ENCODE results near the gene TMC8.
"Not testable (repeated sequence)": the region's sequence is repeated elsewhere in the genome, so short reads cannot be mapped to it uniquely, and the experiment has no call there.

Gene TMC8, protein sequence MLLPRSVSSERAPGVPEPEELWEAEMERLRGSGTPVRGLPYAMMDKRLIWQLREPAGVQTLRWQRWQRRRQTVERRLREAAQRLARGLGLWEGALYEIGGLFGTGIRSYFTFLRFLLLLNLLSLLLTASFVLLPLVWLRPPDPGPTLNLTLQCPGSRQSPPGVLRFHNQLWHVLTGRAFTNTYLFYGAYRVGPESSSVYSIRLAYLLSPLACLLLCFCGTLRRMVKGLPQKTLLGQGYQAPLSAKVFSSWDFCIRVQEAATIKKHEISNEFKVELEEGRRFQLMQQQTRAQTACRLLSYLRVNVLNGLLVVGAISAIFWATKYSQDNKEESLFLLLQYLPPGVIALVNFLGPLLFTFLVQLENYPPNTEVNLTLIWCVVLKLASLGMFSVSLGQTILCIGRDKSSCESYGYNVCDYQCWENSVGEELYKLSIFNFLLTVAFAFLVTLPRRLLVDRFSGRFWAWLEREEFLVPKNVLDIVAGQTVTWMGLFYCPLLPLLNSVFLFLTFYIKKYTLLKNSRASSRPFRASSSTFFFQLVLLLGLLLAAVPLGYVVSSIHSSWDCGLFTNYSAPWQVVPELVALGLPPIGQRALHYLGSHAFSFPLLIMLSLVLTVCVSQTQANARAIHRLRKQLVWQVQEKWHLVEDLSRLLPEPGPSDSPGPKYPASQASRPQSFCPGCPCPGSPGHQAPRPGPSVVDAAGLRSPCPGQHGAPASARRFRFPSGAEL

DNA sequence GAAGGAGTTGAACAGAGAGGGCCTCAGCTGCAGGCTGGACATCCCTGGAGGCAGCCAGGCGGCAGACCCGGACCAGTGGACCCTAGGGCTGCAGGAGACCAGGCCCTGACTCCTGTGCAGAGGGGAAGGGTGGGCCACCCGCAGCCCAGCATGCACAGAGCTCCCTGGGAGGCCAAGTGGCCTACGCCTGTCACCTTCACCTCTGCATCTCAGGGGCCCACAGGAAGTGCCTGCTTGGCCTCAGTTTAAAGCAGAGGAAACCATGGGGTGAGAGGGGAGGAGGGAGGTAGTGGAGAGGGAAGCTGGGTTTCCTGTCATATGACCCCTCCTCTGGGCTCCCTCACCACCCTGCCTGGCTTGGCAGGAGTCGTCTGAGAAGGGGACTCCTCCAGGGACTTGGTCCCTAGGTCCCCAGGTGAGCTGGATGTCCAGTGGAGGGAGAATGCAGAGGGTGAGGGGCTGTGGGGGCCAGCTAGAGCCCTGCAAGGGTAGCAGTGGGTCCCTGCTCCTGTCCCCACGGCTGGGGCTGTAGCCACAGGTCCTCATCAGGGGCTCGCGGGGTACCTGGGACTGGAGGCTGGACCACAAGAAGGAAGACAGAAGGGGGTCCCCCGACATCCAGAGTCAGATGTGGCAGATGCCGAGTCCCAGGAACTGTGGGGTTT, at the start of gene TMC8:
TMC8 (plus strand) TSS at position 335 of the 665 bp plus-strand sequence. CDS start 818 bp downstream, outside the sequence.
- no peak for DNase-seq (ENCODE audit: low read depth)

DNA sequence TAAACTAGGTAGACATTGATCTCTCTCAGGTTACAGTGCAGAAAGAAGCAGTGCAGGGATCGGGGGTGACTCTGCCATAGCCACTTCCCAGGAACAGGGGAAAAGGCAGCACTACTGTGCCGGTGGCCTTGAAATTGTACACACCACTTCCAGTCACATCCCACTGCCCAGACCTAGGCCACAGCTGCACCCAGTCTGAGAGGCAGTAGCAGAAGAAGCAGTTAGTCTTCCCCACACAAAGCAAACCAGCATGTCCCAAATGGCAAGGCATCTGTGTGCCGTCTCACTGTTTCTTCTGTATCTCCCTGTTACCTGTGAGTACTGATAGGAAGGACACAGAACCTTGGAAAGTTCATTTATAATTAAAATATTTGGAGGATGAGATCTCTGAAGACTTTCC, 49.0 kb upstream of the TMC8 start:
- DNase-seq (ENCODE audit: low read depth) = no peak

DNA sequence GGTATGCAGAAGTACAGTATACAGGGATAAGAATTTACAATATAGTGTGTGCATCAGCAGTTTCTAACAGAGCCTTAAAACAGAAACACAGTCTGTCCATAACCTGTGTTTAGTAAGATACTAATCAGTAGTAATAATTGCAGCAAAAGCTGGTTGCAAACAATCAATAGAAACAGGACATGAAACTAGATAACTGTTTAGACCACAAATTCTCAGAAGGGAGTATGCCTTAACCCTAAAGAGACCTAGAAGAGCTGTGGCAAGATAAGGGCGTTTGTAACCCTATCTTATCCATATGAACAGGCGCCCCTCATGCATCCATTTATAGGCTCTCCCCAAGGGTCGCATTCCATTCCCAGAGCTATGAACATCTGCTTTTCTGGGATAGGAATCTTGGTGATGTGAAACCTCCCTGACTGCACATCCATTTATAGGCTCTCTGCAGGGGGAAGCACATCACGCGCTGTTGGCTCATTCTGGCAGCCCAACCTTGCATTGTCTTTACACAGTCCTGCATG, 48.2 kb upstream of the TMC8 start:
- not testable (repeated sequence) for DNase-seq (ENCODE audit: low read depth)

DNA sequence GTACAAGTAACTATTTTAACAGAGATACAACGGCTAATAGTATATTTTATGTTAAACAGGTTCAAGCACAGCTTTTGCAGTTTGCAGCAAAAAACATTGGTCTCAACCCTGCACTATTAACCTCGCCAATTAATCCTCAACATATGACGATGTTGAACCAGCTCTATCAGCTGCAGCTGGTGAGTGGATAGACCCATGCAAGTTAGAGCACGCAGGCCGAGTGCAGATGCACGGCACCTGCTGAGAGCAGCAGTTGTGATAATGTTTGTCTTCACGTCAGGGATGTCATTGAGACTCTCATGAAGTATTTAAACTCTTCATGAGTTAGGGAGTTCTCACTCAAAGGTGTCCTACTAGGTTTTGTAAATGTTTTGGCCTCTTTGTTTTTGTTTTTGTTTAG, 47.6 kb upstream of the TMC8 start:
- DNase-seq (ENCODE audit: low read depth) = no peak

DNA sequence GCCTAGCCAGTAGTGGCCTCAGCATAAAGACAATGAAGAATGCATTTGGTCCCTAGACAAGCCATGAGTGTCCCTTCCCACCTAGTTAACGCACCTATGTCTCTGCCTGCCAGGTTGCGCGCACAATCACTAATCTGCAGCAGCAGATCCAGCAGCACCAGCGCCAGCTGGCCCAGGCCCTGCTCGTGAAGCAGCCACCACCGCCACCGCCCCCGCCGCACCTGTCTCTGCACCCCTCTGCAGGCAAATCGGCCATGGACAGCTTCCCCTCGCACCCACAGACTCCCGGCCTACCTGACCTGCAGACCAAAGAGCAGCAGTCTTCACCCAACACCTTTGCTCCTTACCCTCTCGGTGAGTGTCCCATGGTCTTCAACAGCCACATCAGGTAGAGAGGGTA, 43.8 kb upstream of the TMC8 start:
- no peak for DNase-seq (ENCODE audit: low read depth)

DNA sequence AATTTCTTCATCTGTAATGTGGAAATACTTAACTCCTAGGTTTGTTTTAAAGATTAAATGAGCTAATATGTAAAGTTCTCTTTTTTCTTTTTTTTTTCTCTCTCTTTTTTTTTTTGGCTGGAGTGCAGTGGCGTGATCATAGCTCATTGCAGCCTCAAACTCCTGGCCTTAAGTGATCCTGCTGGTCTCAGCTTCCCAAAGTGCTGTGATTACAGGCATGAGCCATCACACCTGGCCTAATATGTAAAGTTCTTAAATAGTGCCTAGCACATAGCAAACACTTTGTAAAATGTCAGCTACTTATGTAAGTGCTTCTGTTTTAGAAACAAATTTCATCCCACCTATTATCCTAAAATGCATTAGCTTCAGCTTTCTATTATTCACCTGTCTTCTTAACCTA, 42.0 kb upstream of the TMC8 start:
- no peak for DNase-seq (ENCODE audit: low read depth)

DNA sequence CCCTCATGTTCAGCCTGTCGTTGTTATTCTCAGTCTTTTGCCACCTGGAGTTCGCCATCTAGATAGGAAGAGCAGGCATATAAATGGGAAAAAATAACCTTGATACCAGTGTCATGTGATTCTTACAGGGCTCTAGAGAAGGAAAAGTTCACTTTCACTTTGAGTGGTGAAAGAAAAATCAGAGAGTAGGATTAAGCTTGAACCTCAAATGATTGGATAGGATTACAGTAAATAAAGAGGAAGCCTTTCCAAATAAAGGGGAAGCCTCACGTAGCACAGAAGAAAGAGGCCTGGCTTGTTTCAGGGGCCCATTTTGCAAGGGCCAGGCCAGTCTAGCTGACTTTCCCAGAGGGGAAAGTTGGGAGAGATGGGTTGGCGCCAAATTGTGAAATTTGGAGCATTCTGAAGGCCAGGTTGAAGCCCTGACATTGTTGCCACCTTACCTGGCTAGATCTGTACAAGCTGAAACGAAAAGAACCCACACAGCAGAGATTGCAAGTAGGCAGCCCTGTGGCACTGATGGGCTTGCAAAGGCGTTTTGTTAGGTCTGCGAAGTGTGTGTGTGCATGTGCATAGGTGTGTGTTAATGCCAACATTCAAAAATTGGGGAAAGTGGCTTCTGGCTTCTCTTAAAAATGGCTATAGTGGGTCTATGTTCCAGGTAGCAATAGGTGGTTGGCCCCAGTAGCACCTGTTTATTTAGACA, 40.8 kb upstream of the TMC8 start:
- no peak for DNase-seq (ENCODE audit: low read depth)

DNA sequence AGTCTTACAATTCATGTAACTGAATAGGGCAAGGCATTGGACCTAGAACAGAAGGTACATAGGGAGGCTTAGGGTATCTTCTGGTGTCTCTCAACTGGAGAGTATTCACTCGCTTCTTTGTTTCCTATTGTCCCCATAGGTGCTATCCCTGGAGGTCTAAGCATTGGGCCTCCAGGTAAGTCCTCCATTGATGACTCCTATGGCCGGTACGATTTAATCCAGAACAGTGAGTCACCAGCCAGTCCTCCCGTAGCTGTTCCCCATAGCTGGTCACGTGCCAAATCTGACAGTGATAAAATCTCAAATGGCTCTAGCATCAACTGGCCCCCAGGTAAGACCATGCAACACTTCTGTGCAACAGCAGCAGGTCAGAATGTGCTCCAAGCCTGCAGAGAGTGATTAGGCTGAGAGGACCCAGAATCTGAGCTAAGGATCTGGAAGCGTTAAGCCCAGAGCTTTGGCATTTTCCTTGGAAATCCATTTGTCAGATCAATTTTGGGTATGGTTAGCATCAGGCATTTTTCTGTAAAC, 37.7 kb upstream of the TMC8 start:
- no peak for DNase-seq (ENCODE audit: low read depth)

DNA sequence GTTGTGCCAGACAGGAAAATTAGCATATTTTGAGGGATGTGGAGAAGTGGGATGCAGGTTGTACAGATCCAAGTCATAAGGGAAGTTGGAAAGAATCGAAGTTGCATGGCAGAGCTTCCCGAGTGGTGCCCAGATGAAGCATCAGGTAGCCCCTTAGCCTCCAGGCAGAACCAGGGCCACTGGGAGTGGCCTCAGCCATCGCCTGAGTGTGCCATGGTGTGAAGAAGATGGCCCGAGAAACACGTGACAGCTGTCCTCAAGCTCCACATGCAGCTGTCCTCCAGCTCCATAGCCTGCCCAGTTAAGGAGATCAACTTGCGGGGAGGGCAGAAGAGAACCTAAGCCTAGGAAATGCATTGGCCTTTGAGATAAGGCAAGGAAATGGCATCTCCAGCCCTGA, 35.5 kb upstream of the TMC8 start:
- DNase-seq (ENCODE audit: low read depth) = no peak

DNA sequence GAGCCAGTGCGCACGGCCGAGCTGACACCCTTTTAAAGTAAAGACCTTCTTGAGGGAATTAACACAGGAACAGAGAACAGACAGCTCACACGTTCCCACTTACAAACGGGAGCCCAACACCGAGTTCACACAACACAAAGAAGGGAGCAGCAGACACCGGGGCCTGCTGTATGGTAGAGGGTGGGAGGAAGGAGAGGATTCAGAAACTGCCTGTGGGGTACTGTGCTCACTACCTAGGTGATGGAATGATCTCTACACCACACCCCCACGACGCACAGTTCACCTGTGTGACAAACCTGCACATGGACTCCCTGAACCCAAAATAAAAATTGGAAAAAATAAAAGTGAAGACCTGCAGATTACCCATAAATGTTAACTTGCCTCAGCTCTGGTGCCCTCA, 34.5 kb upstream of the TMC8 start:
- no peak for DNase-seq (ENCODE audit: low read depth)

DNA sequence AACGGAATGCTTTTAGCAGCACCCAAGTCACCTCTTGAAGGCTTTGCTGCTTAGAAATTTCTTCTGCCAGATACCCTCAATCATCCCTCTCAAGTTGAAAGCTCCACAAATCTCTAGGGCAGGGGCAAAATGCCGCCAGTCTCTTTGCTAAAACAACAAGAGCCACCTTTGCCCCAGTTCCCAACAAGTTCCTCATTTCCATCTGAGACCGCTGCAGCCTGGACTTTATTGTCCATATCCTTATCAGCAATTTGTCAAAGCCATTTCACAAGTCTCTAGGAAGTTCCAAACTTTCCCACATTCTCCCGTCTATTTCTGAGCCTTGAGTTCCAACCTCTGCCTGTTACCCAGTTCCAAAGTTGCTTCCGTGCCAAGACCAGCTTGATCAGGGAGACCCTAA, 29.5 kb upstream of the TMC8 start:
- no peak for DNase-seq (ENCODE audit: low read depth)

DNA sequence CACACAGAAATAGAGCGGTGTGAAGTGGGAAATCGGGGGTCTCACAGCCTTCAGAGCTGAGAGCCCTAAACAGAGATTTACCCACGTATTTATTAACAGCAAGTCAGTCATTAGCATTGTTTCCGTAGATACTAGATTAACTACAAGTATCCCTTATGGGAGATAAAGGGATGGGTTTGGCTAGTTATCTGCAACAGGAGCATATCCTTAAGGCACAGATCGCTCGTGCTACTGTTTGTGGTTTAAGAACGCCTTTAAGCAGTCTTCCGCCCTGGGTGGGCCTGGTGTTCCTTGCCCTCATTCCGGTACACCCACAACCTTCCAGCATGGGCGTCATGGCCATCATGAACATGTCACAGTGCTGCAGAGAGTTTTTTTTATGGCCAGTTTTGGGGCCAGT, 29.0 kb upstream of the TMC8 start:
- no peak for DNase-seq (ENCODE audit: low read depth)

DNA sequence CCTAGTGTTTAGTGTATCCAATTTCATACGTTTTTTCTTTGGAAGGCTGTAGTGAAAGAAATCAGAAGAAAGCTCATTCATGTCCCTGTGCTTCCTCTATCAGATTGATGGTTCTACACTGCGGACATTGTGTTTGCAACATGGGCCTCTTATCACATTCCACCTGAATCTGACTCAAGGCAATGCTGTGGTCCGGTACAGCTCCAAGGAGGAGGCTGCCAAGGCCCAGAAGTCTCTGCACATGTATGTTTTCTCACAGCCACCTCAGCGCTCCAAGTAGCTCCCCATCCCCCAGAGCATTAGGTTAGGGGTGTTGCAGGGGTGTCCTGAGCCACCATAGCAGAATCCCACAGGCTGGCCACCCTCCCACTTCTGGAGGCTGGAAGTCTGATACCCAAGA, 27.3 kb upstream of the TMC8 start:
- no peak for DNase-seq (ENCODE audit: low read depth)

DNA sequence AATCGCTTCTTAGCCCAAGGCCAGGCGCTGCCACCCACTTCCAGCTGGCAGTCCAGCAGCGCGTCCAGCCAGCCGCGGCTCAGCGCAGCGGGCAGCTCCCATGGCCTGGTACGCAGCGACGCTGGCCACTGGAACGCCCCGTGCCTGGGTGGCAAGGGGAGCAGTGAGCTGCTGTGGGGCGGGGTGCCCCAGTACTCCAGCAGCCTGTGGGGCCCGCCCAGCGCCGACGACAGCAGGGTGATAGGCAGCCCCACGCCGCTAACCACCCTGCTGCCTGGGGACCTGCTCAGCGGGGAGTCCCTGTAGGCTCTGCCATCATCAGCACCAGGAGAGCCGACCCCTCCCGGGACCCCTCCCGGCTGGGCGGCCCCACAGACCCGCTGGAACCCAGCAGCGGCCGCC, 26.0 kb upstream of the TMC8 start:
- DNase-seq (ENCODE audit: low read depth) = no peak

DNA sequence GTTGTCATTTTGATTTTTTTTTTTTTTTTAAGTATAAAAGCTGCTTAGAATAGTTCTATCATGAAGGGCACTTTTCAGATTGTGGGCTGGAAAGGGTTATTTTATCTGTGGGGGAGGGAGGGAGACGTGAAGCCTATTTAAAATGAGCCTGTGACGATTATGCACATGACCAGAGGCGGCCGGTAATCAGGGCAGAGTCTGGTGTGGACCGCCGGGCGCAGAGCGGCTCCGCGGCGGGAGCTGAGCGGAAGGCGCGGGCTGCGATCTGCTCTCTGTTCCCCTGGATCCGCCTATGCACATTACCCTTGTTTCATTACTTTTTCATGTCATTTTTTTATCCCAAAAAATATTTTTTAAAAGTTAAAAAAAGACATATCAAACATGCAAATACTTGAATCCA, 25.5 kb upstream of the TMC8 start:
- DNase-seq (ENCODE audit: low read depth) = no peak

DNA sequence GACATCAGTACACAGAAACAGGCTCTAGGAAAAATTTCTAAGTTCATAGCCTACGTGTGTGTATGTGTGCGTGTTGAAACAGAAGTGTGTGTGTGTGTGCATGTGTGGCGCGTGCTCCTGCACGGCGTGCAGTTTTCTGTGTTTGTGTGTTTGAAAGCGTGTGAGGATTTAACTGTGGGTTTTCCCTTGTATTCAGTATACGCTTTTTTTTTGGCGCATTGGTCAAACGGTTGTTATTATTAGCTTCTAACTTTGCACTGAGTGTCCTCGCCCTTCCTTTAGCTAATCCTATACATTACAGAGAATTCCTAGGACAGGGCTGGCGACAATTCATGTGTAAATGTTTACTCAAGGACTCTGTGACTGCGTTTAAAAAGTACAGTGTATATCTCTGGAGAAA, 25.0 kb upstream of the TMC8 start:
- no peak for DNase-seq (ENCODE audit: low read depth)

DNA sequence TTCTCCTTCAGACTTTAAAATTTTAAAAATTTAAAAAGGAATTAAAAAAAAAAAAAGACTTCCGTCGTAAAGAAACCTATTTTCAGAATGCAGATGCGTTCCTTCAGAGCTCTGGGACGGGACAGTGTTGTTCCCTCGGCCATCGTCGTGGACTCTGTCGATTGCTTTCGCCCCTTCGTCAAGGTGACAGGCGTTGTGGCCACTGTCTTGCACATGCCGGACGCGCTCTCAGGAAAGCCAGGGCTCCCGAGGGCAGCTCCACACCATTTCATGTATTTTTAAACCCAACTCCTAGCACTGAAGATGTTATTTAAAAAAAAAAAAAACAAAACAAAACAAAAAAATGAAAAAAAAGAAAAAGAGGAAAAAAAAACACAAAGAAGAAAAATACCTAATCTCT, 24.4 kb upstream of the TMC8 start:
- no peak for DNase-seq (ENCODE audit: low read depth)

DNA sequence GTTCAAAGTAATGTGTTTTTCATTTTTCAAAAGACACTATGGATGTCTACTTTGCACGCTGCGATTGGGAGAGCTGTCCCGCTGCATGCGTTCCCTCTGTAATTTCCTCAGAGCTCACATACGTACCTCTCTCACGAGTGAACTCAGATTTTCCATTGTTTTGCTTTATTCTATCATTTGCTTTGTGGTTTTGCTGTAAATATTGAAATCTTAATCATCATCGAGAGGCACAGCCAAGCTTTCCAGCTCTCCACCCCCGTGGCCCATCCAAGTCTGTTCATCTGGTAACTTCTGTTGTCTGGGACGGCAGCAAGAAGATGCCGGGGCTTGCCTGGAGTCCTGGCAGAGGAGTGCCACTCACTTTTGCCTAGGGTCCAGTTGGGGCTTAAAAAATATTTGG, 23.1 kb upstream of the TMC8 start:
- no peak for DNase-seq (ENCODE audit: low read depth)

DNA sequence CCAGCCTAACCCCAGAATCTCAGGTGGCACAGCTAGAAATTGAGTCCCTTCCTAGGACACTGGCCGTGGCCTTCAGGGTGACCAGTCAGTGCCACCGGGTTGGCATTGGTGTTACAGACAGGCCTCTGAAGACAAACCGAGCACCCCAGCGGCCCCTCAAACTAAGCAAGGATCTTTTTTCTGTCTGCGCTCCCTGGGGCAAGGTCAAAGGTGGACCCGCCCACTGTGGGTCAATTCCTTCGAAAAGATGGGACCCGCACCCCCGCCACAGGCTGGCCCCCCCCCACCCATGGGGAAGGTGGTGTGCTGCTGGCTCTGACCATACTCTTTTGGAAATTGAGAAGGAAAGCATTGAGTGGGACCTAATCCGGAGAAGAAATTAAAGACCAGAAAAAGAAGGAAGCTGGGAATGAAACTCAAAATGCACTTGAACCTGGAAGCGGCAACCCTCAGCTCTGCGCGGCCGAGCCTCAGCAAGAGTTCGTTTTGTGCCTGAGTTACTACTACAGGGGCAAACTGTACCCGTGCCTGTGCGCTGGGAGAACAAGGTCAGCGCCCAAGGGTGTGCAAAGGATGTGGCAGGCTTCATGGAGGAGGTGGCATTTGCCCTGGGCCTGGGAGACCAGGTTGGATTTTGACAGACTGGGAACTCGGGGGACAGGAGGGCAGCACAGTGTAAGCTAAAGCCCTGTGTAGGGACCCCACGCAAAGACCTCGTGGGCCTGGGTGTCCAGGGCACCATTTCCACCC, 22.4 kb upstream of the TMC8 start:
- no peak for DNase-seq (ENCODE audit: low read depth)

DNA sequence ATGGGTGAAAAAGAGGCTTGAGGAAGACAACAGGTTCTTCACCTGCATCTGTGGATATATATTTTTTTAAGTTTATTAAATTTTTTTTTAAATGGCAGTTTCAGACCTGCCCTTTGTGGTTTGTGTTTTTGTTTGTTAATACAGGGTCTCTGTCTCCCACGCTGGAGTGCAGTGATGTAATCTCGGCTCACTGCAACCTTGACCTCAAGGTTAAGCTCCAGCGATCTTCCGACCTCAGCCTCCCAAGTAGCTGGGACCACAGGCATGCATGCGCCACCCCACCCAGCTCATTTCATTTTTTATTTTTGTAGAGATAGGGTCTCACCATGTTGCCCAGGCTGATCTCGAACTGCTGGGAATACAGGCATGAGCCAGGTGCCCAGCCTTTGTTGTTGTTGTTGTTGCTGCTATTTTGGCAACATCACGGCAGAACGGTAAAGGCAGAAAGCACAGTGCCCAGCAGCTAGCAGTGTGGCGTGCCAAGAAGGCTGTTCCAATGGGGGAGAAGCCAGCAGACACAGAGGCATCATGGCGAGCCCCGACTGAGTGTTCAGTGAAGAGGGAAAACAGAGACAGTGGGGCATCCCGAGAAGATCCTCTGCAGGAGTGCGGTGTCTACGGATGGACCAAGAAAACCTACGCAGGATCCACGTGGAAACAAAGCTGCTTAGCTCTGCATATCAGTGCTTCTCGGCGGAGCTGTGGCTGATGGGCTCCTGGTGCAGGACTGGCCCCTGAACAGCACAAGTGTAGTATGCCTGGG, 21.7 kb upstream of the TMC8 start:
- DNase-seq (ENCODE audit: low read depth) = no peak

DNA sequence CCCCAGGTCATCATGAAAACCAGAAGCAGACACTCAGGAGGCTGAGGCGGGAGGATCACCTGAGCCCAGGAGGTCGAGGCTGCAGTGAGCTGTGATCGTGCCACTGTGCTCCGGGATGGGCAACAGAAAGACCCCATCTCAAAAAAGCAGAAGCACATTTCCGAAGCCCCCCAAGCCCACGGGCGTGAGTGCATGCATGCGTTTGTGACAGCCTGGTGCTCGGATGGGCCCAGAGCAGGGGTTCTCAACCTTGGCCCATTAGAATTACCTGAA, 21.1 kb upstream of the TMC8 start:
- DNase-seq (ENCODE audit: low read depth) = no peak
